Skin of body (tissue), 2 donors: Measurements from ENCODE around the gene DNAJB2. TPM values are rescaled to one million over a fixed set of nuclear protein-coding genes. Genes with fewer than 3 reads are reported as not detected.

Experiments
- small RNA-seq: library from RNA; depleted of rRNA; stranded (forward); fragments of <200 nt; gene quantifications from one replicate; pipeline ENCODE3, GENCODE V24; 2014; ENCODE audit warnings: low replicate concordance
- total RNA-seq: library from RNA; depleted of rRNA; stranded (reverse); fragments of >200 nt; gene quantifications from one replicate; pipeline ENCODE4 v1.2.3, GENCODE V29; 2014

The DNAJB2 gene
- total RNA-seq, 1 donor from 2014 or later = 46.7 TPM

Small RNAs within 50 kb of the gene (small RNA-seq; reads per million reads assigned to genes)
- gene MIR153-1 = 0.07 reads per million

Other genes starting within 250 kb of the DNAJB2 start
- gene CFAP65, start 237.8 kb upstream of the DNAJB2 start, total RNA-seq = not detected
- gene IHH, start 218.4 kb upstream of the DNAJB2 start, total RNA-seq = 0.10 TPM
- 10.7 TPM for gene NHEJ1, start 118.6 kb upstream of the DNAJB2 start, total RNA-seq
- gene SLC23A3, start 109.3 kb upstream of the DNAJB2 start, total RNA-seq = 1.5 TPM
- gene CNPPD1, start 102.4 kb upstream of the DNAJB2 start, total RNA-seq = 24.1 TPM
- gene RETREG2, start 101.1 kb upstream of the DNAJB2 start, total RNA-seq = 31.2 TPM
- 14.1 TPM for gene ZFAND2B, start 72.6 kb upstream of the DNAJB2 start, total RNA-seq
- gene ABCB6, start 60.4 kb upstream of the DNAJB2 start, total RNA-seq = 23.8 TPM
- 24.7 TPM for gene ATG9A, start 49.7 kb upstream of the DNAJB2 start, total RNA-seq
- gene ANKZF1, start 49.6 kb upstream of the DNAJB2 start, total RNA-seq = 41.6 TPM
- 6.8 TPM for gene GLB1L, start 33.9 kb upstream of the DNAJB2 start, total RNA-seq
- 8.2 TPM for gene STK16, start 33.9 kb upstream of the DNAJB2 start, total RNA-seq
- not detected for gene TUBA4B, start 26.1 kb upstream of the DNAJB2 start, total RNA-seq
- 35.7 TPM for gene TUBA4A, start 25.4 kb upstream of the DNAJB2 start, total RNA-seq
- gene PTPRN, start 30.0 kb downstream of the DNAJB2 start, total RNA-seq = not detected
- gene RESP18, start 53.4 kb downstream of the DNAJB2 start, total RNA-seq = not detected
- gene DNPEP, start 108.5 kb downstream of the DNAJB2 start, total RNA-seq = 42.4 TPM
- 318 TPM for gene DES, start 139.0 kb downstream of the DNAJB2 start, total RNA-seq
- gene SPEG, start 155.5 kb downstream of the DNAJB2 start, total RNA-seq = 10.5 TPM
- gene GMPPA, start 219.5 kb downstream of the DNAJB2 start, total RNA-seq = 21.8 TPM
- 0.49 TPM for gene ASIC4, start 235.1 kb downstream of the DNAJB2 start, total RNA-seq